Spleen (tissue), 7 donors: ENCODE results near the gene ARPC5.

Experiments
- CTCF ChIP-seq, 11 experiments: fragments of 200-600 bp in 7 of 11; fragments of 450-650 bp in 4 of 11; sonication (generic) in 4 of 11; IDR thresholded peaks in 8 of 11; conservative IDR thresholded peaks in 3 of 11; 1 replicate in 7 of 11; 2 replicates in 4 of 11; pipeline versions ENCODE4 v1.4.0 to v1.8.0; 2016 to 2021; ENCODE audit warnings: antibody characterized with exemption in 11 of 11, inconsistent platforms in 4 of 11, mild to moderate bottlenecking in 1 of 11
- POLR2A ChIP-seq, 3 donors: fragments of 450-650 bp; IDR thresholded peaks; one replicate each; pipeline ENCODE4 v1.5.1; 2017; ENCODE audit warnings: antibody characterized with exemption in 3 of 3, mild to moderate bottlenecking in 1 of 3
- POLR2AphosphoS5 ChIP-seq, 3 donors: sonication (generic); formaldehyde crosslinking; IDR thresholded peaks; one replicate each; pipeline ENCODE4 v1.5.1; 2017; ENCODE audit warnings: antibody characterized with exemption in 3 of 3
- donor health status: DM: no; HTN: no; CAD: no; lungs with moderate emphysema.
- donor health status: DM: no; HTN: no; CAD: no.
- donor health status: DM: no; HTN: no; CAD: no.

GRCh38 chr1:183589874-183590243, 45.7 kb downstream of the ARPC5 start:
- TF ChIP-seq POLR2A (IDR thresholded peaks at IDR 0.05) (no peak), CTCF (IDR thresholded peaks at IDR 0.05 in 8 of 11, conservative IDR thresholded peaks at IDR 0.05 in 3 of 11) (no peak), POLR2AphosphoS5 (IDR thresholded peaks at IDR 0.05) (no peak)
